ENCODE measurements around the gene ERCC6L.

GRCh38 chrX:72180539-72180938 lies 58.3 kb downstream of the ERCC6L start:
- TF ChIP-seq GATA3 (IDR thresholded peaks at IDR 0.05; ENCODE audit: low read depth, low read length) (no peak), GATA2 (IDR thresholded peaks at IDR 0.05; ENCODE audit: low read depth, low read length) (no peak)
